Measurements from ENCODE around the gene SETD1A.

Gene SETD1A

GRCh38 chr16:30966033-30966619, 8.6 kb downstream of the SETD1A start:
- TF ChIP-seq, protein P1, sequence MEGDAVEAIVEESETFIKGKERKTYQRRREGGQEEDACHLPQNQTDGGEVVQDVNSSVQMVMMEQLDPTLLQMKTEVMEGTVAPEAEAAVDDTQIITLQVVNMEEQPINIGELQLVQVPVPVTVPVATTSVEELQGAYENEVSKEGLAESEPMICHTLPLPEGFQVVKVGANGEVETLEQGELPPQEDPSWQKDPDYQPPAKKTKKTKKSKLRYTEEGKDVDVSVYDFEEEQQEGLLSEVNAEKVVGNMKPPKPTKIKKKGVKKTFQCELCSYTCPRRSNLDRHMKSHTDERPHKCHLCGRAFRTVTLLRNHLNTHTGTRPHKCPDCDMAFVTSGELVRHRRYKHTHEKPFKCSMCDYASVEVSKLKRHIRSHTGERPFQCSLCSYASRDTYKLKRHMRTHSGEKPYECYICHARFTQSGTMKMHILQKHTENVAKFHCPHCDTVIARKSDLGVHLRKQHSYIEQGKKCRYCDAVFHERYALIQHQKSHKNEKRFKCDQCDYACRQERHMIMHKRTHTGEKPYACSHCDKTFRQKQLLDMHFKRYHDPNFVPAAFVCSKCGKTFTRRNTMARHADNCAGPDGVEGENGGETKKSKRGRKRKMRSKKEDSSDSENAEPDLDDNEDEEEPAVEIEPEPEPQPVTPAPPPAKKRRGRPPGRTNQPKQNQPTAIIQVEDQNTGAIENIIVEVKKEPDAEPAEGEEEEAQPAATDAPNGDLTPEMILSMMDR (IDR thresholded peaks at IDR 0.05; ENCODE audit: insufficient read depth, missing control alignments) = no peak
- FAIRE-seq = no peak
- DNase-seq (ENCODE audit: insufficient read length, low spot score) = no peak

GRCh38 chr16:30967795-30968194, 10.2 kb downstream of the SETD1A start:
- FAIRE-seq (no peak), DNase-seq (ENCODE audit: insufficient read length, low spot score) (no peak)
- TF ChIP-seq, protein P1 (IDR thresholded peaks at IDR 0.05; ENCODE audit: insufficient read depth, missing control alignments) = no peak

DNA sequence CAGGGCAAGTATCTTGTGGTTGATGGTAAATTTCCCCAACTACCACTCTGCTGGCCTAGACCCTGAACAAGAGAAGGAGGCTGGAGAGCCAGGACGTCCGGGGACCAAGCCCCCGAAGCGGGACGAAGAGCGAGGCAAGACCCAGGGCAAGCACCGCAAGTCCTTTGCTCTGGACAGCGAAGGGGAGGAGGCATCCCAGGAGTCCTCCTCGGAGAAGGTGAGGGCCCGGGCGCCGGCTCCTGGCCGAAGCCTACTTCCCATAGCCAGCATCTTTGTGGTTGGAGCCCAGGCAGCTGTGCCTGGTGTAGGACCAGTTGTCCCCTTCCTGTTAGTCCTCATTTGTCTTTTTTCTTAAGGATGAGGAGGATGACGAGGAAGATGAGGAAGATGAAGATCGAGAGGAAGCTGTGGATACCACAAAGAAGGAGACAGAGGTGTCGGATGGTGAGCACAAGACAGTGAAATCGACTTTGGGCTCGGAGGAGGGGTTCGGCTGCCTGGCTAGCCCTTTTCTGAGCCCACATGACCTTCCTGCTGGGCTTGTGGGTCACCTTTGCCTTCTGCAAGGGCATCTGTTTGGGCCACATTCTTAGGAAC, 11.8 kb downstream of the SETD1A start:
- DNase-seq (ENCODE audit: insufficient read length, low spot score) (no peak), FAIRE-seq (no peak)
- TF ChIP-seq, protein P1 (IDR thresholded peaks at IDR 0.05; ENCODE audit: insufficient read depth, missing control alignments) = no peak

DNA sequence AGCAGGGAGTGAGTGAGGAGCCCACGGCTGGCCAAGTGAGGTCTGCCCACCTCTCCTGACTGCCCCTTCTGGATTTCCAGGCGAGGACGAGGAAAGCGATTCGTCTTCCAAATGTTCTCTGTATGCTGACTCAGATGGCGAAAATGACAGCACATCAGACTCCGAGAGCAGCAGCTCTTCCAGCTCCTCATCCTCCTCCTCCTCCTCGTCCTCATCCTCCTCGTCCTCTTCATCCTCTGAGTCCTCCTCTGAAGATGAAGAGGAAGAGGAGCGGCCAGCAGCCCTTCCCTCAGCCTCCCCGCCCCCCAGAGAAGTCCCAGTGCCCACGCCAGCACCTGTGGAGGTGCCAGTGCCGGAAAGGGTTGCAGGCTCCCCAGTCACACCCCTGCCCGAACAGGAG, 13.7 kb downstream of the SETD1A start:
- FAIRE-seq = no peak
- TF ChIP-seq, protein P1 (IDR thresholded peaks at IDR 0.05; ENCODE audit: insufficient read depth, missing control alignments) = no peak
- no peak for DNase-seq (ENCODE audit: insufficient read length, low spot score)

DNA sequence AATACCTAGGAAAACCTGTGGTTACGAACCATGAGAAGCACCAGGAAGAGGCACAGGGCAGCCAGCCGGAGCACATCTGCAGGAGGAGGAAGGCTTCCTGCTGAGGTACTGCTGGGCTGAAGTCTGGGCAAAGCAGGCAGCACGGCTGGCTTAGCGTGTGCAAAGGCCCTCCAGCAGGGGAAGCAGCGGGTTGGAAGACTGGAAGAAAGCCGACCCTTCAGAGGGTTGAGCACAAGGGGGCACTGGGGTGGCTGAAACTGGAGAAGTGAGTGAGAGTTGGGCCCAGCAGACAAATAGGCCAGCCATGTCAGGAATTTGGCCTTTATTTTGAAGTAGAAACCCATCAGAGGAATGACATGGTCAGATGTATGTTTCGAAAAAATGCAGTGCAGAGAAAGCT, 15.3 kb downstream of the SETD1A start:
- TF ChIP-seq, protein P1 (IDR thresholded peaks at IDR 0.05; ENCODE audit: insufficient read depth, missing control alignments) = no peak
- FAIRE-seq (no peak), DNase-seq (ENCODE audit: insufficient read length, low spot score) (no peak)

GRCh38 chr16:30974348-30974747, 16.8 kb downstream of the SETD1A start:
- DNase-seq (ENCODE audit: insufficient read length, low spot score) = no peak
- TF ChIP-seq, protein P1 (IDR thresholded peaks at IDR 0.05; ENCODE audit: insufficient read depth, missing control alignments) = no peak
- FAIRE-seq = no peak

GRCh38 chr16:30976486-30976885, 18.9 kb downstream of the SETD1A start:
- TF ChIP-seq, protein P1 (IDR thresholded peaks at IDR 0.05; ENCODE audit: insufficient read depth, missing control alignments) = no peak
- no peak for DNase-seq (ENCODE audit: insufficient read length, low spot score)

More at GRCh38 chr16:30976486-30976885, 18.9 kb downstream of the SETD1A start:
- no peak for FAIRE-seq
